Lower leg skin (tissue), 4 donors: ENCODE measurements around the gene PLXNA2. TPM values are rescaled to one million over a fixed set of nuclear protein-coding genes. Genes with fewer than 3 reads are reported as not detected.

Experiments
- DNase-seq, 2 donors: peaks; one replicate each; pipeline ENCODE4 v3.0.0-alpha.2; 2019; ENCODE audit warnings: low spot score in 2 of 2
- H3K4me3 ChIP-seq: fragments of 200-600 bp; sonication (generic); 2 replicates; pipeline ENCODE4 v1.5.1; 2017; ENCODE audit warnings: mild to moderate bottlenecking, low read depth; ENCODE audit not compliant: poor library complexity, severe bottlenecking
- POLR2A ChIP-seq, 2 donors: fragments of 450-650 bp; IDR thresholded peaks; one replicate each; pipeline ENCODE4 v1.6.1; 2016 to 2017; ENCODE audit warnings: antibody characterized with exemption in 2 of 2, mild to moderate bottlenecking in 1 of 2, moderate library complexity in 1 of 2
- WGBS, 2 donors: methylation state at CpG; one replicate each; pipeline ENCODE4 v1.1.5; 2018; 5-methylcytosine and 5-hydroxymethylcytosine counted together
- intact Hi-C: fragments of 100-400 bp; cut with DNase I; formaldehyde crosslinking; loops from one replicate; pipeline ENCODE4 v1.15.0; 2023; ENCODE audit warnings: low total_unique reads
- total RNA-seq, 4 donors: library from RNA; depleted of rRNA; stranded (reverse); fragments of >200 nt; gene quantifications; one replicate each; pipeline ENCODE4 v1.1.0, GENCODE V29; 2016
- TF ChIP-seq, protein P1 (sequence below), 3 donors: fragments of 450-650 bp; IDR thresholded peaks; one replicate each; pipeline ENCODE4 v1.5.1; 2016; ENCODE audit warnings: antibody characterized with exemption in 3 of 3, mild to moderate bottlenecking in 3 of 3, moderate library complexity in 2 of 3

PLXNA2 gene
- total RNA-seq, 4 donors from 2014 or later: 27.4 to 44.2 (median 36.9) TPM

DNA sequence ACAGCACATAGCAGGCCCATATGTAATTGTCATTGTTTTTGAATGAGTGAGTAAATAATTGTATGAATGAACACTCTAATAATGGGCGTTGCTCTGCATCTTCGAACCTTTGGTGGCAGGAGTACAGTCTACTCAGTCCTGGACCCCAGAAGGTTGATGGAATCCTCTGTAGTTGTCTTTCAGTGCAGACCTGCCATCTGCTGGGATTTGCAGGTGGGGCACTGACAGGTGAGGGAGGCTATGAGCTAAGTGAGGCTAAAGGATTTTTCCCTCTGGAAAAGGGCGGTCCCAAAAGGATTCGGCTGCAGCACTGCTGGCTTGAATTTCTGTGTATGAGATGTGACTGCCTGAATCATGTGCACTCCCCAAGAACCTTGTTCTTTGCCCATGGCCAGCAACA lies 53.4 kb downstream of the PLXNA2 start:
- TF ChIP-seq POLR2A (IDR thresholded peaks at IDR 0.05): no peak
- intact Hi-C loops: no loop called here
- 77 to 89% methylated on average over 4 of the region's 4 CpGs for WGBS, 2 donors
- H3K4me3 ChIP-seq: no peak overlapping the region
- no peak for DNase-seq

DNA sequence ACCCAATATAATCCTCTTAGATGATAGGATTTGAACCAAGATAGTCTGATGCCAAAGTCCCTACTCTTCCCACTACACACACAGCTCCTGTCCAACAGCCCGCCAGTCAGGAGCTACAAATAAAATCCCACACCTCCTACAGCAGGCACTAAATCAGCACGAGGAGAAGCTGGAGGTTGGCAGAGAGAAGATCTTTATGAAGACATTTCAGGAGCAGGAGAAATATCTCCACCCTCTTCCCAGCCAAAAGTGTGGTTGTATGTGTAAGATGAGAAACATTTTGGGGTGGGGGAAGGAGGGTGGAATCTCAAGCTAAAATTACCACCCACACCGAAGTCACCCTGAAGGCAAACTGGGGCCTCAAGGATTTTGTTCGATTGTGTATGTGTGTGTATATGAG lies 54.5 kb downstream of the PLXNA2 start:
- intact Hi-C loops: loop anchor here (10.0 kb wide), 1 partner anchor 45 kb away; no protein-coding TSS in a partner anchor
- H3K4me3 ChIP-seq: no peak overlapping the region
- 74 to 86% methylated on average over 4 of the region's 4 CpGs for WGBS, 2 donors
- no peak for DNase-seq
- no peak for TF ChIP-seq POLR2A (IDR thresholded peaks at IDR 0.05)
- TF ChIP-seq, protein P1, sequence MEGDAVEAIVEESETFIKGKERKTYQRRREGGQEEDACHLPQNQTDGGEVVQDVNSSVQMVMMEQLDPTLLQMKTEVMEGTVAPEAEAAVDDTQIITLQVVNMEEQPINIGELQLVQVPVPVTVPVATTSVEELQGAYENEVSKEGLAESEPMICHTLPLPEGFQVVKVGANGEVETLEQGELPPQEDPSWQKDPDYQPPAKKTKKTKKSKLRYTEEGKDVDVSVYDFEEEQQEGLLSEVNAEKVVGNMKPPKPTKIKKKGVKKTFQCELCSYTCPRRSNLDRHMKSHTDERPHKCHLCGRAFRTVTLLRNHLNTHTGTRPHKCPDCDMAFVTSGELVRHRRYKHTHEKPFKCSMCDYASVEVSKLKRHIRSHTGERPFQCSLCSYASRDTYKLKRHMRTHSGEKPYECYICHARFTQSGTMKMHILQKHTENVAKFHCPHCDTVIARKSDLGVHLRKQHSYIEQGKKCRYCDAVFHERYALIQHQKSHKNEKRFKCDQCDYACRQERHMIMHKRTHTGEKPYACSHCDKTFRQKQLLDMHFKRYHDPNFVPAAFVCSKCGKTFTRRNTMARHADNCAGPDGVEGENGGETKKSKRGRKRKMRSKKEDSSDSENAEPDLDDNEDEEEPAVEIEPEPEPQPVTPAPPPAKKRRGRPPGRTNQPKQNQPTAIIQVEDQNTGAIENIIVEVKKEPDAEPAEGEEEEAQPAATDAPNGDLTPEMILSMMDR (IDR thresholded peaks at IDR 0.05): no peak

DNA sequence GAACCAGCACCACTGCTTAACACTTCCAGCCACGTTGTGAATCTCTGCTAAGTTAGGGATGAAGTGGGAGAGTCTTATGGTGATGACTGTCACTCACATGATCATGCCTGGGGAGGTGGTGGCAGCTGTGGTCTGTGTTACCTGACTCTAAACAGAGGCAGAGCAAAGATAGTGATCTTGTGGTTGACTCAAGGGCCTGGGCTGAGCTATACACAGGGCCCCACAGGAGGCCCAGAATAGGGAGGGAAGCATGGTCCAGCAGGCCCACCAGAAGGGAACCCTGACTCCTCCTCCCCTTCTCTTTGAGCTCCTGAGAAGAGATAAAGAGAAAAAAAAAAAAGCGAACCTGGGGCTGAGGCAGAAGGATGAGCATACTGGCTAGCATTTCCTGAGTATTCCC lies 55.0 kb downstream of the PLXNA2 start:
- WGBS, 2 donors: 60 to 75% methylated on average over 2 of the region's 2 CpGs
- H3K4me3 ChIP-seq: no peak overlapping the region
- TF ChIP-seq, protein P1 (IDR thresholded peaks at IDR 0.05): no peak
- no peak for TF ChIP-seq POLR2A (IDR thresholded peaks at IDR 0.05)
- DNase-seq: no peak
- intact Hi-C loops: loop anchor here (10.0 kb wide), 1 partner anchor 46 kb away; no protein-coding TSS in a partner anchor

DNA sequence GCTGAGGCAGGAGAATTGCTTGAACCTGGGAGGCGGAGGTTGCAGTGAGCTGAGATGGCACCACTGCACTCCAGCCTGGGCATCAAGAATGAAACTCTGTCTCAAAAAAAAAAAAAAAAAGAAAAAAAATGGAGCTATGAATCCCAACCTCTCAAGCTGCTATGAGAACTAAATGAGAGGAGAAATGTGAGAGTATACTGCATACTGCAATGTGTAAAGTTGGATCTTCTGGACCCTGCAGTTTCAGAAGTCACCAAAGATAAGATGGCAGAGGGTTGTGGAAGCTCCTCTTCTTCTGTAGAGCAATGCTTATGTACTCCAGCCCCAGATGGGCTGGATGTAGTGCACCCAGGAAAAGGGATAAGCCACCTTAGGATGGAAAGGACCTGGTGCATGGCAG lies 55.6 kb downstream of the PLXNA2 start:
- no peak overlapping the region for H3K4me3 ChIP-seq
- intact Hi-C loops: loop anchor here (10.0 kb wide), 1 partner anchor 46 kb away; no protein-coding TSS in a partner anchor
- WGBS, 2 donors: 93 to 100% methylated on average over 1 of the region's 1 CpG
- TF ChIP-seq, protein P1 (IDR thresholded peaks at IDR 0.05): no peak
- no peak for TF ChIP-seq POLR2A (IDR thresholded peaks at IDR 0.05)
- no peak for DNase-seq

DNA sequence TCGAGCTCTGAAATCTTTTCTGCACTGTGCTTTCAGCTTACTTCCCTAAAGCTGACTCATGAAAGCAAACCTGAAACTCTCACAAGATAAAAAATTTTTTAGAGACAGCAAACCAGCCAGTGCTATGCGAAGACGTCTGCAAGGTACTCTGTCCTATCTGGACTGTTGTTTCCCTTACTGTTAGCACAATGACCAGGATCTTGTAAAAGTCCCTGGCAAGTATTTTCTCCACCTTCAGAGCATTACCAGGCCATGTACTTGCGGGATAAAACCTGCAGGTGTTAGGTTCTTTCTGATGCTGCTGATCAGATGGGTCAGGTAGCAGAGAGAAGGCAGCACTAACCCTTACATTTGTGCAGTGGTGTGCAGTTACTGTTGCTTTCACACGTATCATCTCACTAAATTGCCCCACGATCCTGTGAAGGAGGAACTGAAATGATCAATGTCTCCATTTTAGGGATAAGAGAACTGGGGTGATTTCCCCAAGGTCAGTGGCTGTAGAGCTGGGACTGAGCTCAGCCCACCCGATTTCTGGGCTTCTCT lies 56.6 kb downstream of the PLXNA2 start:
- intact Hi-C loops: loop anchor here (10.0 kb wide), 1 partner anchor 47 kb away; no protein-coding TSS in a partner anchor
- no peak for TF ChIP-seq POLR2A (IDR thresholded peaks at IDR 0.05)
- TF ChIP-seq, protein P1 (IDR thresholded peaks at IDR 0.05): no peak
- H3K4me3 ChIP-seq: no peak overlapping the region
- no peak for DNase-seq
- WGBS, 2 donors: 79 to 84% methylated on average over 7 of the region's 7 CpGs

DNA sequence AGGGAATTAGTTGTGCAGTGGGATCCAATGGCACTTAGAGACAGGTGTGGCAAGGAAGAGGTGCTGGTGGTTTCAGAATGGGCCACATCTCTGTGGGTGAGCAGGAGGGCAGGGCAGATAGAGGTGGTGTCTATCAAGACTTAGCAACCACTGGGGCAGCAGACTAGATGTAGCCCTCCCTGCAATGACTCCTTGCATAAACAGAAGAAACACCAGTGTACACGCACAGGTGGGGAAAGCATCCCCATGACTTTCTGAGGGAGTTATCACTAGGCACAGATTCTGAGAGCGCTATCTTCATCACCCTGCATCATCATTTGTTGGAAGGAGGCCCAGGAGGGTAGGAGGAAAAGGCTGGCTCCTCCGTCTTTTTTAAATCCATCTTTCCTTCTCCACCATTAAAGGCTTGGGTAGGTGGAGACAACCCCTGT lies 58.4 kb downstream of the PLXNA2 start:
- no peak for TF ChIP-seq POLR2A (IDR thresholded peaks at IDR 0.05)
- TF ChIP-seq, protein P1 (IDR thresholded peaks at IDR 0.05): no peak
- no peak for DNase-seq
- intact Hi-C loops: loop anchor here (10.0 kb wide), 1 partner anchor 49 kb away; no protein-coding TSS in a partner anchor
- WGBS, 2 donors: 84 to 92% methylated on average over 3 of the region's 3 CpGs
- no peak overlapping the region for H3K4me3 ChIP-seq
